ENCODE measurements around the gene MAP1LC3B. TPM values are rescaled to one million over a fixed set of nuclear protein-coding genes. Genes with fewer than 3 reads are reported as not detected.

Gene MAP1LC3B
- total RNA-seq, 1 experiment from 2014 or later: 56.0 TPM

- Histone ChIP-seq H3K27ac (ENCODE audit: low read length) (no peak overlapping the region), H3K79me2 (ENCODE audit: low read length) (peaks cover 44% of the 10 kb centered on the region)
Observed at GRCh38 chr16:87346517-87347060, 45.5 kb upstream of the MAP1LC3B start.

GRCh38 chr16:87347932-87348615 lies 44.1 kb upstream of the MAP1LC3B start:
- H3K36me3 ChIP-seq (ENCODE audit: insufficient read depth, low read length): no peaks in the 10 kb centered on the region; the same call in 1 of the 2 replicates
- no peak overlapping the region for H3K4me2 ChIP-seq (ENCODE audit: low read depth, low read length, poor library complexity, severe bottlenecking)
- no peak overlapping the region for H3K9ac ChIP-seq (ENCODE audit: low read length)
- no peaks in the 10 kb centered on the region for H3K9me3 ChIP-seq (ENCODE audit: low read length)
- peaks cover 55% of the 10 kb centered on the region for H3K79me2 ChIP-seq (ENCODE audit: low read length)
- H3K4me1 ChIP-seq (ENCODE audit: low read length): no peaks in the 10 kb centered on the region
- no peak overlapping the region for H2AFZ ChIP-seq (ENCODE audit: low read length)
- no peak overlapping the region for H3K4me3 ChIP-seq (ENCODE audit: low read length)
- peaks cover 9% of the 10 kb centered on the region; the same call in 1 of the 2 replicates for H4K20me1 ChIP-seq (ENCODE audit: insufficient read depth, low read depth, low read length)
- H3K9me2 ChIP-seq (replicated peaks; ENCODE audit: insufficient read depth, low read length): no peaks in the 10 kb centered on the region
- H3K27me3 ChIP-seq (ENCODE audit: low read length): no peaks in the 10 kb centered on the region
- no peak for DNase-seq
- H3K27ac ChIP-seq (ENCODE audit: low read length): no peak overlapping the region

More at GRCh38 chr16:87346517-87347060, 45.5 kb upstream of the MAP1LC3B start:
- Histone ChIP-seq H3K4me2 (ENCODE audit: low read depth, low read length, poor library complexity, severe bottlenecking) (no peak overlapping the region), H4K20me1 (ENCODE audit: insufficient read depth, low read depth, low read length) (0 out of 2 replicates have a peak, but pooled peaks cover 8% of the 10 kb centered on the region), H2AFZ (ENCODE audit: low read length) (no peak overlapping the region), H3K9me3 (ENCODE audit: low read length) (no peaks in the 10 kb centered on the region), H3K4me1 (ENCODE audit: low read length) (no peaks in the 10 kb centered on the region), H3K36me3 (ENCODE audit: insufficient read depth, low read length) (no peaks in the 10 kb centered on the region; the same call in none of the 2 replicates), H3K4me3 (ENCODE audit: low read length) (no peak overlapping the region), H3K9ac (ENCODE audit: low read length) (no peak overlapping the region), H3K9me2 (replicated peaks; ENCODE audit: insufficient read depth, low read length) (no peaks in the 10 kb centered on the region), H3K27me3 (ENCODE audit: low read length) (no peaks in the 10 kb centered on the region)
- DNase-seq: no peak

GRCh38 chr16:87348616-87349157 lies 43.4 kb upstream of the MAP1LC3B start:
- H3K4me2 ChIP-seq (ENCODE audit: low read depth, low read length, poor library complexity, severe bottlenecking): no peak overlapping the region
- no peaks in the 10 kb centered on the region for H3K9me3 ChIP-seq (ENCODE audit: low read length)
- H4K20me1 ChIP-seq (ENCODE audit: insufficient read depth, low read depth, low read length): peaks cover 11% of the 10 kb centered on the region; the same call in 1 of the 2 replicates

GRCh38 chr16:87350031-87350430 lies 42.1 kb upstream of the MAP1LC3B start:
- Histone ChIP-seq H3K4me3 (ENCODE audit: low read length) (no peak overlapping the region), H3K4me2 (ENCODE audit: low read depth, low read length, poor library complexity, severe bottlenecking) (no peak overlapping the region), H3K36me3 (ENCODE audit: insufficient read depth, low read length) (no peaks in the 10 kb centered on the region; the same call in 1 of the 2 replicates), H3K27ac (ENCODE audit: low read length) (no peak overlapping the region), H3K27me3 (ENCODE audit: low read length) (no peaks in the 10 kb centered on the region), H3K9me2 (replicated peaks; ENCODE audit: insufficient read depth, low read length) (no peaks in the 10 kb centered on the region), H3K9ac (ENCODE audit: low read length) (no peak overlapping the region), H3K4me1 (ENCODE audit: low read length) (no peaks in the 10 kb centered on the region), H4K20me1 (ENCODE audit: insufficient read depth, low read depth, low read length) (peaks cover 11% of the 10 kb centered on the region; the same call in 1 of the 2 replicates), H2AFZ (ENCODE audit: low read length) (no peak overlapping the region), H3K79me2 (ENCODE audit: low read length) (peaks cover 59% of the 10 kb centered on the region), H3K9me3 (ENCODE audit: low read length) (no peaks in the 10 kb centered on the region)
- DNase-seq: no peak

More at GRCh38 chr16:87348616-87349157, 43.4 kb upstream of the MAP1LC3B start:
- no peaks in the 10 kb centered on the region for H3K27me3 ChIP-seq (ENCODE audit: low read length)
- no peak overlapping the region for H3K4me3 ChIP-seq (ENCODE audit: low read length)
- H3K79me2 ChIP-seq (ENCODE audit: low read length): peaks cover 57% of the 10 kb centered on the region
- H3K4me1 ChIP-seq (ENCODE audit: low read length): no peaks in the 10 kb centered on the region
- H3K36me3 ChIP-seq (ENCODE audit: insufficient read depth, low read length): no peaks in the 10 kb centered on the region; the same call in 1 of the 2 replicates
- H3K9ac ChIP-seq (ENCODE audit: low read length): no peak overlapping the region
- H3K9me2 ChIP-seq (replicated peaks; ENCODE audit: insufficient read depth, low read length): no peaks in the 10 kb centered on the region
- no peak overlapping the region for H3K27ac ChIP-seq (ENCODE audit: low read length)
- DNase-seq: no peak
- H2AFZ ChIP-seq (ENCODE audit: low read length): no peak overlapping the region

- Histone ChIP-seq H3K9me3 (ENCODE audit: low read length) (no peaks in the 10 kb centered on the region), H3K4me3 (ENCODE audit: low read length) (no peak overlapping the region)
Observed at GRCh38 chr16:87350681-87351319, 41.3 kb upstream of the MAP1LC3B start.

GRCh38 chr16:87351320-87351698 lies 40.8 kb upstream of the MAP1LC3B start:
- DNase-seq: no peak

More at GRCh38 chr16:87350681-87351319, 41.3 kb upstream of the MAP1LC3B start:
- H3K9me2 ChIP-seq (replicated peaks; ENCODE audit: insufficient read depth, low read length): no peaks in the 10 kb centered on the region
- peaks cover 67% of the 10 kb centered on the region for H3K79me2 ChIP-seq (ENCODE audit: low read length)
- DNase-seq: no peak
- peaks cover 7% of the 10 kb centered on the region; the same call in 1 of the 2 replicates for H4K20me1 ChIP-seq (ENCODE audit: insufficient read depth, low read depth, low read length)
- H3K36me3 ChIP-seq (ENCODE audit: insufficient read depth, low read length): no peaks in the 10 kb centered on the region; the same call in 1 of the 2 replicates
- H2AFZ ChIP-seq (ENCODE audit: low read length): no peak overlapping the region
- no peak overlapping the region for H3K9ac ChIP-seq (ENCODE audit: low read length)
- H3K4me2 ChIP-seq (ENCODE audit: low read depth, low read length, poor library complexity, severe bottlenecking): no peak overlapping the region
- H3K27ac ChIP-seq (ENCODE audit: low read length): no peak overlapping the region
- H3K4me1 ChIP-seq (ENCODE audit: low read length): no peaks in the 10 kb centered on the region
- no peaks in the 10 kb centered on the region for H3K27me3 ChIP-seq (ENCODE audit: low read length)

GRCh38 chr16:87352818-87353217 lies 39.3 kb upstream of the MAP1LC3B start:
- Histone ChIP-seq H3K27me3 (ENCODE audit: low read length) (no peaks in the 10 kb centered on the region), H3K9me2 (replicated peaks; ENCODE audit: insufficient read depth, low read length) (no peaks in the 10 kb centered on the region), H3K4me3 (ENCODE audit: low read length) (no peak overlapping the region), H3K4me2 (ENCODE audit: low read depth, low read length, poor library complexity, severe bottlenecking) (no peak overlapping the region), H4K20me1 (ENCODE audit: insufficient read depth, low read depth, low read length) (peaks cover 4% of the 10 kb centered on the region; the same call in 1 of the 2 replicates), H2AFZ (ENCODE audit: low read length) (no peak overlapping the region), H3K9ac (ENCODE audit: low read length) (no peak overlapping the region), H3K4me1 (ENCODE audit: low read length) (no peaks in the 10 kb centered on the region), H3K79me2 (ENCODE audit: low read length) (peaks cover 66% of the 10 kb centered on the region), H3K27ac (ENCODE audit: low read length) (no peak overlapping the region), H3K9me3 (ENCODE audit: low read length) (no peaks in the 10 kb centered on the region), H3K36me3 (ENCODE audit: insufficient read depth, low read length) (no peaks in the 10 kb centered on the region; the same call in 1 of the 2 replicates)
- no peak for DNase-seq

More at GRCh38 chr16:87351320-87351698, 40.8 kb upstream of the MAP1LC3B start:
- no peaks in the 10 kb centered on the region; the same call in 1 of the 2 replicates for H3K36me3 ChIP-seq (ENCODE audit: insufficient read depth, low read length)
- H2AFZ ChIP-seq (ENCODE audit: low read length): no peak overlapping the region
- H3K9ac ChIP-seq (ENCODE audit: low read length): no peak overlapping the region
- peaks cover 7% of the 10 kb centered on the region; the same call in 1 of the 2 replicates for H4K20me1 ChIP-seq (ENCODE audit: insufficient read depth, low read depth, low read length)
- no peak overlapping the region for H3K27ac ChIP-seq (ENCODE audit: low read length)
- H3K4me3 ChIP-seq (ENCODE audit: low read length): no peak overlapping the region
- H3K9me3 ChIP-seq (ENCODE audit: low read length): no peaks in the 10 kb centered on the region
- no peaks in the 10 kb centered on the region for H3K9me2 ChIP-seq (replicated peaks; ENCODE audit: insufficient read depth, low read length)
- no peaks in the 10 kb centered on the region for H3K27me3 ChIP-seq (ENCODE audit: low read length)
- H3K4me2 ChIP-seq (ENCODE audit: low read depth, low read length, poor library complexity, severe bottlenecking): no peak overlapping the region
- H3K79me2 ChIP-seq (ENCODE audit: low read length): peaks cover 65% of the 10 kb centered on the region
- H3K4me1 ChIP-seq (ENCODE audit: low read length): no peaks in the 10 kb centered on the region

- no peak overlapping the region for H3K27ac ChIP-seq (ENCODE audit: low read length)
- H3K9me2 ChIP-seq (replicated peaks; ENCODE audit: insufficient read depth, low read length): no peaks in the 10 kb centered on the region
- H3K79me2 ChIP-seq (ENCODE audit: low read length): peaks cover 67% of the 10 kb centered on the region
- no peaks in the 10 kb centered on the region for H3K27me3 ChIP-seq (ENCODE audit: low read length)
- H3K4me1 ChIP-seq (ENCODE audit: low read length): no peaks in the 10 kb centered on the region
- H3K9me3 ChIP-seq (ENCODE audit: low read length): no peaks in the 10 kb centered on the region
- H3K9ac ChIP-seq (ENCODE audit: low read length): no peak overlapping the region
- no peaks in the 10 kb centered on the region; the same call in 1 of the 2 replicates for H3K36me3 ChIP-seq (ENCODE audit: insufficient read depth, low read length)
- DNase-seq: no peak
- no peak overlapping the region for H3K4me3 ChIP-seq (ENCODE audit: low read length)
- peaks cover 4% of the 10 kb centered on the region; the same call in 1 of the 2 replicates for H4K20me1 ChIP-seq (ENCODE audit: insufficient read depth, low read depth, low read length)
- H2AFZ ChIP-seq (ENCODE audit: low read length): no peak overlapping the region
- H3K4me2 ChIP-seq (ENCODE audit: low read depth, low read length, poor library complexity, severe bottlenecking): no peak overlapping the region
Observed at GRCh38 chr16:87353613-87354012, 38.5 kb upstream of the MAP1LC3B start.
